Keratinocyte (primary cell): Measurements from ENCODE around the gene C9orf50. TPM values are rescaled to one million over a fixed set of nuclear protein-coding genes. Genes with fewer than 3 reads are reported as not detected.
A peak's percentile ranks its signal among the peaks of the same experiment; 100 is the strongest.

Experiments used
- DNase-seq: peaks from one replicate; pipeline ENCODE4 v3.0.0-alpha.2; 2011; ENCODE audit warnings: low read depth, missing footprints, low spot score
- FAIRE-seq: peaks from 2 replicates; lab custom pipeline; 2011; peaks lifted over from hg19 to GRCh38; lab: Jason Lieb, UNC
- H2AFZ ChIP-seq: 2 replicates; pipeline ENCODE4 v1.6.0; 2012; ENCODE audit warnings: low read length, control low read depth, inconsistent platforms; ENCODE audit not compliant: control insufficient read depth
- H3K27ac ChIP-seq: 2 replicates; pipeline ENCODE4 v1.5.1; 2011; ENCODE audit warnings: low read length; ENCODE audit not compliant: control insufficient read depth, insufficient read depth
- H3K27me3 ChIP-seq: 3 replicates; pipeline ENCODE4 v1.6.0; 2011; ENCODE audit warnings: low read length; ENCODE audit not compliant: control insufficient read depth, insufficient read depth; ENCODE audit errors: extremely low read depth
- H3K36me3 ChIP-seq, 2 experiments: 2 replicates in 1 of 2; 3 replicates in 1 of 2; pipeline ENCODE4 v1.5.1; 2011; ENCODE audit warnings: low read length in 2 of 2, mild to moderate bottlenecking in 1 of 2; ENCODE audit not compliant: control insufficient read depth in 2 of 2, insufficient read depth in 2 of 2; ENCODE audit errors: extremely low read depth in 1 of 2
- H3K4me1 ChIP-seq: 3 replicates; pipeline ENCODE4 v1.5.1; 2011; ENCODE audit warnings: low read length; ENCODE audit not compliant: control insufficient read depth, insufficient read depth; ENCODE audit errors: extremely low read depth
- H3K4me2 ChIP-seq: 3 replicates; pipeline ENCODE4 v1.6.0; 2011; ENCODE audit warnings: low read depth, low read length; ENCODE audit not compliant: control insufficient read depth, insufficient read depth; ENCODE audit errors: extremely low read depth
- H3K4me3 ChIP-seq, 3 experiments: fragments of 200-600 bp in 1 of 3; sonication (generic) in 1 of 3; 2 replicates in 2 of 3; 3 replicates in 1 of 3; pipeline ENCODE4 v1.5.1; 2011 to 2016; ENCODE audit warnings: low read length in 3 of 3, mild to moderate bottlenecking in 3 of 3, control low read depth in 2 of 3, inconsistent platforms in 1 of 3, low read depth in 1 of 3, mixed read lengths in 1 of 3, mixed run types in 1 of 3, moderate library complexity in 1 of 3; ENCODE audit not compliant: control insufficient read depth in 2 of 3, insufficient read depth in 2 of 3; ENCODE audit errors: extremely low read depth in 1 of 3
- H3K79me2 ChIP-seq: 2 replicates; pipeline ENCODE4 v1.6.0; 2012; ENCODE audit warnings: low read length; ENCODE audit not compliant: control insufficient read depth, insufficient read depth
- H3K9ac ChIP-seq: 3 replicates; pipeline ENCODE4 v1.6.0; 2011; ENCODE audit warnings: low read length; ENCODE audit not compliant: control insufficient read depth, insufficient read depth; ENCODE audit errors: extremely low read depth
- H3K9me1 ChIP-seq: 3 replicates; pipeline ENCODE4 v1.6.0; 2011; ENCODE audit warnings: low read length; ENCODE audit not compliant: control insufficient read depth, insufficient read depth; ENCODE audit errors: extremely low read depth
- H3K9me3 ChIP-seq: 2 replicates; pipeline ENCODE4 v1.5.1; 2012; ENCODE audit warnings: low read depth, low read length; ENCODE audit not compliant: control insufficient read depth
- H4K20me1 ChIP-seq: 3 replicates; pipeline ENCODE4 v1.6.0; 2011; ENCODE audit warnings: low read length; ENCODE audit not compliant: control insufficient read depth, insufficient read depth; ENCODE audit errors: extremely low read depth
- CTCF ChIP-seq, 3 experiments: IDR thresholded peaks in 1 of 3; conservative IDR thresholded peaks in 1 of 3; optimal IDR thresholded peaks in 1 of 3; 2 replicates in 2 of 3; 3 replicates in 1 of 3; pipeline versions ENCODE3 to v1.5.1; 2011; ENCODE audit warnings: low read length in 3 of 3, mild to moderate bottlenecking in 3 of 3, moderate library complexity in 2 of 3, control low read depth in 1 of 3, inconsistent platforms in 1 of 3; ENCODE audit not compliant: insufficient read depth in 2 of 3; ENCODE audit errors: extremely low read depth in 1 of 3
- EZH2 ChIP-seq: IDR thresholded peaks from one replicate; pipeline ENCODE4 v1.6.1; 2012; ENCODE audit warnings: inconsistent platforms, mild to moderate bottlenecking, low read length, moderate library complexity
- dilution Hi-C: fragments of 300-500 bp; cut with MboI; formaldehyde crosslinking; loops from one replicate; pipeline ENCODE4 v1.7.0; 2020; ENCODE audit warnings: low sequenced_read_pairs; ENCODE audit not compliant: extremely low pct_ligation_motif_present
- polyA plus RNA-seq, 5 experiments: library from polyadenylated mRNA; depleted of rRNA in 3 of 5; stranded (reverse) in 3 of 5; stranded (forward) in 1 of 5; unstranded in 1 of 5; fragments of >200 nt; gene quantifications; 1 replicate in 1 of 5; 2 replicates in 3 of 5; 3 replicates in 1 of 5; pipeline versions ENCODE4 v1.2.1 to v1.2.3, GENCODE V29; 2011 to 2012; ENCODE audit warnings: missing spikeins in 2 of 5, low read depth in 1 of 5, low replicate concordance in 1 of 5

Gene C9orf50
- polyA plus RNA-seq, 1 donor (not counting 4 experiments of a cell fraction or from before 2014, with no cell fraction given) = not detected

- Histone ChIP-seq H3K4me3 (peak overlapping the region in 1 of 3 experiments; percentile 19), H3K27ac (peak overlapping the region; percentile 51), H3K4me1 (peaks cover 31% of the 10 kb centered on the region), H4K20me1 (peaks cover 39% of the 10 kb centered on the region), H3K36me3 (peaks cover 23 to 30% of the 10 kb centered on the region in 2 experiments), H3K79me2 (peaks cover 86% of the 10 kb centered on the region), H3K9ac (peak overlapping the region; percentile 22), H3K9me1 (peaks cover 6% of the 10 kb centered on the region), H3K9me3 (no peaks in the 10 kb centered on the region), H2AFZ (no peak overlapping the region), H3K4me2 (peak overlapping the region; percentile 65), H3K27me3 (no peaks in the 10 kb centered on the region)
- FAIRE-seq (no peak), DNase-seq (no peak)
- dilution Hi-C loops = loop anchor here (10.0 kb wide), 1 partner anchor 93 kb away; no protein-coding TSS in a partner anchor
- TF ChIP-seq EZH2 = no peak
- TF ChIP-seq CTCF (optimal IDR thresholded peaks at IDR 0.05 in 1 of 3, IDR thresholded peaks at IDR 0.05 in 1 of 3, conservative IDR thresholded peaks at IDR 0.05 in 1 of 3; ENCODE audit: extremely low read depth in 1 of 3, insufficient read depth in 2 of 3, low read length in 3 of 3) = no peak
Observed at GRCh38 chr9:129631674-129632129, 10.8 kb upstream of the C9orf50 start.

- peaks cover 23 to 30% of the 10 kb centered on the region in 2 experiments for H3K36me3 ChIP-seq
- peaks cover 31% of the 10 kb centered on the region for H3K4me1 ChIP-seq
- H3K4me3 ChIP-seq = no peak overlapping the region
- DNase-seq (no peak), FAIRE-seq (peak; percentile 91)
- no peak overlapping the region for H3K27ac ChIP-seq
- peak overlapping the region; percentile 65 for H3K4me2 ChIP-seq
- no peaks in the 10 kb centered on the region for H3K27me3 ChIP-seq
- peak in 1 of 3 experiments; percentile 22 for TF ChIP-seq CTCF (optimal IDR thresholded peaks at IDR 0.05 in 1 of 3, IDR thresholded peaks at IDR 0.05 in 1 of 3, conservative IDR thresholded peaks at IDR 0.05 in 1 of 3; ENCODE audit: extremely low read depth in 1 of 3, insufficient read depth in 2 of 3, low read length in 3 of 3)
- no peak for TF ChIP-seq EZH2
- peaks cover 6% of the 10 kb centered on the region for H3K9me1 ChIP-seq
- dilution Hi-C loops = loop anchor here (10.0 kb wide), 1 partner anchor 94 kb away; no protein-coding TSS in a partner anchor
- H2AFZ ChIP-seq = no peak overlapping the region
- H4K20me1 ChIP-seq = peaks cover 39% of the 10 kb centered on the region
- H3K79me2 ChIP-seq = peaks cover 92% of the 10 kb centered on the region
- no peaks in the 10 kb centered on the region for H3K9me3 ChIP-seq
- no peak overlapping the region for H3K9ac ChIP-seq
Observed at GRCh38 chr9:129630967-129631673, 10.2 kb upstream of the C9orf50 start.
